Measurements from ENCODE around the gene CEP20. TPM values are rescaled to one million over a fixed set of nuclear protein-coding genes. Genes with fewer than 3 reads are reported as not detected.

CEP20 gene
- total RNA-seq, 6 donors from 2014 or later: 7.7 to 45.2 (median 28.5) TPM

- Histone ChIP-seq H3K27me3 (no peaks in the 10 kb centered on the region), H3K36me3 (peaks cover 4 to 53% (median 24%) of the 10 kb centered on the region in 4 donors), H3K4me3 (no peak overlapping the region), H3K4me1 (peaks cover 0 to 12% (median 3%) of the 10 kb centered on the region in 4 donors), H3K27ac (peak overlapping the region in 1 of 4 donors; percentile 42), H3K9me3 (no peaks in the 10 kb centered on the region)
- no peak for TF ChIP-seq POLR2AphosphoS5 (IDR thresholded peaks at IDR 0.05)
- no peak for TF ChIP-seq EP300 (IDR thresholded peaks at IDR 0.05)
- WGBS, 2 donors: 81 to 82% methylated on average over 5 of the region's 5 CpGs
- ATAC-seq (ENCODE audit: low FRiP score in 2 of 2) (no peak), DNase-seq (no peak)
These were observed 7.7 kb downstream of the CEP20 start for GRCh38 chr16:15880434-15881308.

- ATAC-seq (ENCODE audit: low FRiP score in 2 of 2) (peak in 1 of 2 donors; percentile 40), DNase-seq (no peak)
- peak overlapping the region in 2 of 4 donors; percentile 9 to 54 for H3K27ac ChIP-seq
- no peaks in the 10 kb centered on the region for H3K27me3 ChIP-seq
- H3K4me3 ChIP-seq: no peak overlapping the region
- H3K36me3 ChIP-seq: peaks cover 4 to 58% (median 24%) of the 10 kb centered on the region in 4 donors
- peaks cover 5 to 15% (median 6%) of the 10 kb centered on the region in 4 donors for H3K4me1 ChIP-seq
- 90 to 91% methylated on average over 2 of the region's 2 CpGs for WGBS, 2 donors
- no peaks in the 10 kb centered on the region for H3K9me3 ChIP-seq
- TF ChIP-seq POLR2A (IDR thresholded peaks at IDR 0.05) (no peak), EP300 (IDR thresholded peaks at IDR 0.05) (no peak), POLR2AphosphoS5 (IDR thresholded peaks at IDR 0.05) (no peak)
- TF ChIP-seq, protein P1, sequence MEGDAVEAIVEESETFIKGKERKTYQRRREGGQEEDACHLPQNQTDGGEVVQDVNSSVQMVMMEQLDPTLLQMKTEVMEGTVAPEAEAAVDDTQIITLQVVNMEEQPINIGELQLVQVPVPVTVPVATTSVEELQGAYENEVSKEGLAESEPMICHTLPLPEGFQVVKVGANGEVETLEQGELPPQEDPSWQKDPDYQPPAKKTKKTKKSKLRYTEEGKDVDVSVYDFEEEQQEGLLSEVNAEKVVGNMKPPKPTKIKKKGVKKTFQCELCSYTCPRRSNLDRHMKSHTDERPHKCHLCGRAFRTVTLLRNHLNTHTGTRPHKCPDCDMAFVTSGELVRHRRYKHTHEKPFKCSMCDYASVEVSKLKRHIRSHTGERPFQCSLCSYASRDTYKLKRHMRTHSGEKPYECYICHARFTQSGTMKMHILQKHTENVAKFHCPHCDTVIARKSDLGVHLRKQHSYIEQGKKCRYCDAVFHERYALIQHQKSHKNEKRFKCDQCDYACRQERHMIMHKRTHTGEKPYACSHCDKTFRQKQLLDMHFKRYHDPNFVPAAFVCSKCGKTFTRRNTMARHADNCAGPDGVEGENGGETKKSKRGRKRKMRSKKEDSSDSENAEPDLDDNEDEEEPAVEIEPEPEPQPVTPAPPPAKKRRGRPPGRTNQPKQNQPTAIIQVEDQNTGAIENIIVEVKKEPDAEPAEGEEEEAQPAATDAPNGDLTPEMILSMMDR (IDR thresholded peaks at IDR 0.05): no peak
These were observed 9.1 kb downstream of the CEP20 start for GRCh38 chr16:15879255-15879811.

GRCh38 chr16:15876503-15876902 is 11.9 kb downstream of the CEP20 start:
- no peak for ATAC-seq (ENCODE audit: low FRiP score in 2 of 2)
- Histone ChIP-seq H3K27me3 (no peaks in the 10 kb centered on the region), H3K4me3 (no peak overlapping the region), H3K27ac (no peak overlapping the region), H3K9me3 (no peaks in the 10 kb centered on the region), H3K4me1 (peaks cover 5 to 15% (median 6%) of the 10 kb centered on the region in 4 donors), H3K36me3 (peaks cover 0 to 51% (median 8%) of the 10 kb centered on the region in 4 donors)
- DNase-seq: no peak
- 86 to 87% methylated on average over 5 of the region's 5 CpGs for WGBS, 2 donors
- TF ChIP-seq POLR2A (IDR thresholded peaks at IDR 0.05): no peak
- TF ChIP-seq EP300 (IDR thresholded peaks at IDR 0.05): no peak
- TF ChIP-seq POLR2AphosphoS5 (IDR thresholded peaks at IDR 0.05): no peak
- TF ChIP-seq, protein P1 (IDR thresholded peaks at IDR 0.05): no peak

GRCh38 chr16:15874745-15875314 is 13.6 kb downstream of the CEP20 start:
- Histone ChIP-seq H3K4me3 (no peak overlapping the region), H3K36me3 (peaks cover 0 to 65% (median 17%) of the 10 kb centered on the region in 4 donors), H3K27me3 (no peaks in the 10 kb centered on the region), H3K27ac (peak overlapping the region in 2 of 4 donors; percentile 41 to 62), H3K4me1 (peaks cover 5 to 15% (median 6%) of the 10 kb centered on the region in 4 donors), H3K9me3 (no peaks in the 10 kb centered on the region)
- TF ChIP-seq POLR2A (IDR thresholded peaks at IDR 0.05): no peak
- TF ChIP-seq, protein P1 (IDR thresholded peaks at IDR 0.05): peak; percentile 51 to 62 (median 59)
- DNase-seq (peak in 1 of 2 donors; percentile 34), ATAC-seq (ENCODE audit: low FRiP score in 2 of 2) (peak in 1 of 2 donors; percentile 83)
- WGBS, 2 donors: 40 to 45% methylated on average over 7 of the region's 7 CpGs

DNA sequence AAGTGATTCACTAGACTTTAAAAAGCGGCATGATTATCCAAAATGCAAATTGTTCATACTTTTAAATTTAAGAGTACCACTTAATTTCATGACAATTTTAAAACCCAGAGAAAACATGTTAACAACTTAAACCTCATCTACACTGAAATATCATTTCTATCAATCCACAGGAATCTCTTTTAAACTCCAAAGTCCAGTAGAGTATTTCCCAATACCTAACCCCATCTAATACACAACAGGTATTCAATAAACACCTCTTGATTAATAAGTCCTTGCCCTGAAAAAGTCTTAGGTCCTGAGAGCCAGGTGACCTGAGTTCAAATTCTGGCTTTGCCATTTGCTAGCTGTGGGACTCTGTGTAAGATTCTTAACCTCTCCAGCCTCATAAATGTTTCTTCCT is 14.7 kb downstream of the CEP20 start:
- TF ChIP-seq POLR2A (IDR thresholded peaks at IDR 0.05) (no peak), EP300 (IDR thresholded peaks at IDR 0.05) (no peak), POLR2AphosphoS5 (IDR thresholded peaks at IDR 0.05) (no peak)
- TF ChIP-seq, protein P1 (IDR thresholded peaks at IDR 0.05): no peak
- Histone ChIP-seq H3K9me3 (no peaks in the 10 kb centered on the region), H3K27ac (peak overlapping the region in 1 of 4 donors; percentile 62), H3K4me3 (no peak overlapping the region), H3K36me3 (peaks cover 0 to 68% (median 19%) of the 10 kb centered on the region in 4 donors), H3K27me3 (no peaks in the 10 kb centered on the region), H3K4me1 (peaks cover 5 to 7% (median 6%) of the 10 kb centered on the region in 4 donors)
- ATAC-seq (ENCODE audit: low FRiP score in 2 of 2): no peak
- WGBS, 2 donors: 59 to 97% methylated on average over 1 of the region's 1 CpG
- no peak for DNase-seq
